Ishikawa (cell line): ENCODE measurements around the gene ALDH1A3.

Experiments
- CEBPB ChIP-seq: IDR thresholded peaks from 2 replicates; pipeline ENCODE4 v1.6.1; 2012
- CREB1 ChIP-seq: IDR thresholded peaks from 2 replicates; pipeline ENCODE4 v1.6.1; 2012; ENCODE audit warnings: low read depth
- EGR1 ChIP-seq: IDR thresholded peaks from 2 replicates; pipeline ENCODE4 v1.6.1; 2012
- EP300 ChIP-seq: IDR thresholded peaks from 2 replicates; pipeline ENCODE4 v1.6.1; 2012; ENCODE audit warnings: borderline replicate concordance
- FOXM1 ChIP-seq: IDR thresholded peaks from 2 replicates; pipeline ENCODE4 v1.6.1; 2012; ENCODE audit warnings: low read depth, borderline replicate concordance
- MAX ChIP-seq: IDR thresholded peaks from 2 replicates; pipeline ENCODE4 v1.6.1; 2012
- NFIC ChIP-seq: IDR thresholded peaks from 2 replicates; pipeline ENCODE4 v1.6.1; 2012
- RAD21 ChIP-seq: IDR thresholded peaks from 2 replicates; pipeline ENCODE4 v1.6.1; 2012; ENCODE audit warnings: low read depth
- TAF1 ChIP-seq: IDR thresholded peaks from 2 replicates; pipeline ENCODE4 v1.6.1; 2012; ENCODE audit warnings: low read depth, mild to moderate bottlenecking
- TCF12 ChIP-seq: IDR thresholded peaks from 2 replicates; pipeline ENCODE4 v1.6.1; 2012; ENCODE audit warnings: low read depth
- TEAD4 ChIP-seq: IDR thresholded peaks from 2 replicates; pipeline ENCODE4 v1.6.1; 2012
- USF1 ChIP-seq: IDR thresholded peaks from 2 replicates; pipeline ENCODE4 v1.6.1; 2012
- YY1 ChIP-seq: IDR thresholded peaks from 2 replicates; pipeline ENCODE4 v1.6.1; 2012; ENCODE audit warnings: low read depth
- ZBTB7A ChIP-seq: IDR thresholded peaks from 2 replicates; pipeline ENCODE4 v1.6.1; 2012; ENCODE audit warnings: low read depth
- TF ChIP-seq, protein P1 (sequence below): IDR thresholded peaks from 2 replicates; pipeline ENCODE4 v1.6.1; 2012; ENCODE audit warnings: low read depth, mild to moderate bottlenecking

The ALDH1A3 gene

GRCh38 chr15:100849855-100850218, 29.8 kb upstream of the ALDH1A3 start:
- no peak for TF ChIP-seq RAD21
- TF ChIP-seq ZBTB7A, result no peak
- no peak for TF ChIP-seq NFIC
- no peak for TF ChIP-seq YY1
- no peak for TF ChIP-seq CREB1
- no peak for TF ChIP-seq TAF1
- TF ChIP-seq TEAD4, result no peak
- TF ChIP-seq, protein P1, sequence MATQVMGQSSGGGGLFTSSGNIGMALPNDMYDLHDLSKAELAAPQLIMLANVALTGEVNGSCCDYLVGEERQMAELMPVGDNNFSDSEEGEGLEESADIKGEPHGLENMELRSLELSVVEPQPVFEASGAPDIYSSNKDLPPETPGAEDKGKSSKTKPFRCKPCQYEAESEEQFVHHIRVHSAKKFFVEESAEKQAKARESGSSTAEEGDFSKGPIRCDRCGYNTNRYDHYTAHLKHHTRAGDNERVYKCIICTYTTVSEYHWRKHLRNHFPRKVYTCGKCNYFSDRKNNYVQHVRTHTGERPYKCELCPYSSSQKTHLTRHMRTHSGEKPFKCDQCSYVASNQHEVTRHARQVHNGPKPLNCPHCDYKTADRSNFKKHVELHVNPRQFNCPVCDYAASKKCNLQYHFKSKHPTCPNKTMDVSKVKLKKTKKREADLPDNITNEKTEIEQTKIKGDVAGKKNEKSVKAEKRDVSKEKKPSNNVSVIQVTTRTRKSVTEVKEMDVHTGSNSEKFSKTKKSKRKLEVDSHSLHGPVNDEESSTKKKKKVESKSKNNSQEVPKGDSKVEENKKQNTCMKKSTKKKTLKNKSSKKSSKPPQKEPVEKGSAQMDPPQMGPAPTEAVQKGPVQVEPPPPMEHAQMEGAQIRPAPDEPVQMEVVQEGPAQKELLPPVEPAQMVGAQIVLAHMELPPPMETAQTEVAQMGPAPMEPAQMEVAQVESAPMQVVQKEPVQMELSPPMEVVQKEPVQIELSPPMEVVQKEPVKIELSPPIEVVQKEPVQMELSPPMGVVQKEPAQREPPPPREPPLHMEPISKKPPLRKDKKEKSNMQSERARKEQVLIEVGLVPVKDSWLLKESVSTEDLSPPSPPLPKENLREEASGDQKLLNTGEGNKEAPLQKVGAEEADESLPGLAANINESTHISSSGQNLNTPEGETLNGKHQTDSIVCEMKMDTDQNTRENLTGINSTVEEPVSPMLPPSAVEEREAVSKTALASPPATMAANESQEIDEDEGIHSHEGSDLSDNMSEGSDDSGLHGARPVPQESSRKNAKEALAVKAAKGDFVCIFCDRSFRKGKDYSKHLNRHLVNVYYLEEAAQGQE, result no peak
- TF ChIP-seq EGR1, result no peak
- TF ChIP-seq MAX, result no peak
- TF ChIP-seq EP300, result no peak
- no peak for TF ChIP-seq TCF12
- no peak for TF ChIP-seq CEBPB

- TF ChIP-seq TCF12 (no peak), TAF1 (no peak), ZBTB7A (no peak)
These were observed 27.0 kb upstream of the ALDH1A3 start for GRCh38 chr15:100852630-100853029.

GRCh38 chr15:100853676-100854440, 25.8 kb upstream of the ALDH1A3 start:
- TF ChIP-seq CEBPB (no peak), USF1 (no peak), EGR1 (no peak), TCF12 (no peak), MAX (no peak), CREB1 (no peak), NFIC (no peak), TAF1 (no peak), TEAD4 (no peak)
- TF ChIP-seq, protein P1, result no peak

DNA sequence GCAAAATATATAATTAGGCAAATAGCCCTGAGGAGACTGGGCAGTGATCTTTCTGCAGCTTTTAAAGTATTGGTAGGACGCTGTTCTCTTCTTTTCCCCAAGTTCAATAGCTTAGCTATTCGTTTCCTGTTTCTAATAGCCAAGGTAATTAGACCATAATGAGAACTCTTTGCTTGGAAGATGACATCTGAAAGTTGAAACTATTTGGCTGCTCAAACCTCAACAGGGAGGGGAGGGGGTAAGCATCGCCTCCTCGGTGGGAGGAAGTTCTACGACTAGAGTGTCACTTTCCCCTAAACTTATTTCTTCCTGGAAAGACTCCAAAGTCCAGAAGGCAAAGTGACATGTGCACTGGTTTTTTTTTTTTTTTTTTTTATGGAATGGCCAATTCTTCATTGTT, 22.8 kb upstream of the ALDH1A3 start:
- TF ChIP-seq FOXM1 (no peak), CREB1 (no peak)

GRCh38 chr15:100858294-100858693, 21.3 kb upstream of the ALDH1A3 start:
- TF ChIP-seq TEAD4 (no peak), CREB1 (no peak), EGR1 (no peak), TCF12 (no peak), FOXM1 (no peak), YY1 (no peak), TAF1 (no peak)
- TF ChIP-seq, protein P1, result no peak
